Suppressor macrophage treated with lipopolysaccharide for 1 hour (primary cell): Measurements from ENCODE around the gene RANBP3.
A peak's percentile ranks its signal among the peaks of the same experiment; 100 is the strongest.

ENCODE experiments used
- DNase-seq, 3 donors: peaks; one replicate each; pipeline ENCODE4 v3.0.0-alpha.2; 2020 to 2022

Gene RANBP3

DNA sequence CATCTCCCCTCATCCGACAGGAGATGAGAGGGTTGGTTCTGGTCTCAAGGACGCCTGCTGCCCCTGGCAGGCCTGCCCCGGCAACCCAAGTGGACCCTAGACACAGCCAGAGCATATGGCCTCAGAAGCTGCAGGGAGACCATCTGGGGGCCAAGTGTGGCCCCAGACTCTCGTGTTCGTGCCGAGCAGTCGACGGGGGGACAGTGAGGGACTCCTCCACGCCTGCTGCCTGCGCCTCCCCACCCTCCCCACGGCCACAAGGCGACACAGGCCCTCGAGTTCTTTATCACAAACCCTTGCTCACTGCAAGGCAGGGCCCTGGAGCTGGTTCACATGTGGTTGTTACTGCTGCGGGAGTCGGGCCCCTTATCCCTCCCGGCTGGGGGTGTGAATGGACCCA, 54.6 kb downstream of the RANBP3 start:
- no peak for DNase-seq

DNA sequence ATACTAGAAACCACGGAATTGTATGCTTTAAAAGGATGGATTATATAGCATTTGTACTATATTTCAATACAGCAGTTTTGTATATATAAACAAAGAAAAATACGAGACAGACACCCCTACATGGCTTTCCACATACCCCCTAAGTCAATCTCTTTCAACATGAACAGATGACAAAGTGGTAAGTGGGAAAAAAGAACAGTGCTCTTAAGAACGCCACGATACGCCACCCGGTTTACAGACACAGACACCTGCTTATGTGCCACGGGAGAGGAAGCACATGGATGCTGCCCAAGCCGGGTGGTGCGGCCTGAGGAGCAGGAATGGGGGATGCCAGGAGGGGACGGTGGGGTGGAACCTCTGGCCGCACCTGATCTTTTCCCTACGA, 55.8 kb downstream of the RANBP3 start:
- no peak for DNase-seq

DNA sequence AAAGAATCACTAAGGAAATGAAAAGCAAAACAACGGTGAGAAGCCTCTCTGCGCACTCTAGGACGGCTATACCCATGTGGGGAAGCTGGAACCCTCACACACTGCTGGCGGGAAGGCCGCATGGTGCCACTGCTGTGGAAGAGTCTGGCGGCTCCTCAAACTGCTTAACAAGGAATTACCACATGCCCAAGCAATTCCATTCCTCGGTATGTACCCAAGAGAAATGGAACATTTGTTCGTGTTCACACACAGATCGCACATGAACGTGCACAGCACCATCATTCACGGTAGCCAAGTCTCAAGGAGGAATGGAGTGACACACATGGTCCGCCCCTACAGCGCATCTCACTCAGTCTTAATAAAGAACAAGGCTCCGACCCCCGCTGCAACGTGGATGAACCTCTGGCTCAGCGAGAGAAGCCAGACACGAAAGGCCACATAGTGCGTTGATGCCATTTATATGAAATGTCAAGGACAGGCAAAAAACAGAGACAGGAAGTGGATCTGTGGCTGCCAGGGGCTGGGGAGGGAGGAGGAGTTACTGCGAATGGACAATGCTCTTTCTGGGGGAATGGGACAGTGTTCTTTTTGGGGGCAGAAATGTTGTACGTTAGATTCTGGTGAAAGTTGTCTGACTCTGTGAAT, 56.3 kb downstream of the RANBP3 start:
- no peak for DNase-seq

DNA sequence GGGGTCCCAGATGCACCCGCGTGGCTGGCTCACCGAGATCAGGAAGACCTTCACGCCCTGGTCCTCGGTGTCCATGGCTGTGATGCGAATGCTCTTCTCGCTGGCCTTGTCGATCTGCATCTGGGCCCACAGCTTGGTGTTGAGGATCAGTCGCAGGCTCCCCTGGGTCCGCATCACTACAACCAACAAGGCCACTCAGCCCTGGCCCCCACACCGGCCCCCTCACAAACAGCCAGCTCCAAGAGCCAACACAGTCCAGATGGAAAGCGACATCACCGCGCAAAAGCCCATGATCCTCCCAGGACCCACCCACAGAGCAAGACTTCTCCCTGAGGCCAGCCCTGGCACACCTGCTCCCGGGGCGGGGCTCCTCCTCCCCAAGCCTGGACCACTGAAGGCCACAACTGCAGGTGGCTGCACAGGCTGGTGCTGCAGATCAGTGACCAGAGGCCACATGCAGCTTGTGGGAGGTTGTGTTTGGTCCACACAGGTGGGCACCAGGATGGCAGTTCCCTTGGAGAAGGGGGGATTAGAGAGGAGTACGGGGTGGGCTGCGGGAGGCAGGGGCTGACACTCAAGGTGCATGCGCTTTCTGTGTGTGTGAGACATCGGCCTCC, 59.4 kb downstream of the RANBP3 start:
- no peak for DNase-seq

DNA sequence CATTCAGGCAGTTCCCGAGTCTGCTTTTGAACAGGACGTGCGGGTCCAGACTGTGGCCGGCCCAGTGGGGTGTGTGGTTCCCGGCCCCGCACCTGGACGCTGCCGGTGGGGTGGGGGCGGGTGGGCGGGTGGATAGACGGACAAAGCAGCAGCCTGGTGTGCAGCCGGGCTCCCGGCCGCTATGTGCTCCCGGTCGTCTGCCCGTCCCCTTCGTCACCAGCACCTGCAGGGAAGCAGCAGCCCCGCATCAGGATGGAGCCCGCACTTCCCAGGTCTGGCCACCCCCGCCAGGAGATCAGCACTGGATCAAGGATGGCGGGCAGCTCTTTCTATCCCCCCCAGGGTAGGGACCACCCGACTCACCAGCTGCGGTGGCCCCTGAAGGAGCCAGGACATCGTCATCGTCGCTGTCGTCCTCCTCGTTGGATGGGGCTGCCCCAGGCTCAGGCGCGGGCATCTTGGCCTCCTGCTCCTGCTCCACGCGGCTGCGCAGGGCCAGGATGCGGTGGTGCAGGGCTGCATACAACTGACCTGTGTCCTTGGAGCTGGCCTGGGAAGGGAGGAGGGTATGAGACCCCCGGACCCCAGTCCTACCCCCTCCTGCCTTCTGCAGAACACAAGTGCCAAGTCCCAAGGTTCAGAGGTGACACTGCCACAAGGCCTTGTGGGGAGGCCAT, 60.4 kb downstream of the RANBP3 start:
- DNase-seq: no peak

DNA sequence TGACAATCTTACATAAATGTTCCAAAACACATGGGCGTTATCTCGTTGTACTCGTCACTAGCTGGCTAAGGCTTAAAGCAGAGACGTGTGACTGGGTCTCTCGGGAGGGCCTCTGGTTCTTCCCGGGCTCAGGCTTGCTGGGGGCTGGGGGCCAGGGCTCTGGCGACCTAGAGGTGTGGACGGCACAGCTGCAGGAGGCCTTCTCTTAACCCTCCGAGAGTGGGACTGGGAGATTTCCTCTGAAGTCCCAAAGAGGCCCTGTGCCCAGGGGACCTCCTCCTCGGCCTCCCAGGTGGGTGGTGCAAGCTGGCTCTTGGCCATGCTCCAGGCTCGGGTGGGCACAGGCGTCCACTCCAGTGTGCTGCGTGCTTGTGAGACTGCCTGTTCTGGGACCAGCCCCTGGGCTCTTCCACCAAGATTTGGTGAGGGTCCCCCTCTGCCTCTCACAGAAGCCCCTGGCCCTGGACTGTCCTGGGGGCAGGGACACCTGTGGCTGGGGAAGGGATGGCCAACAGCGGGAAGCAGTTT, 61.7 kb downstream of the RANBP3 start:
- DNase-seq: no peak

DNA sequence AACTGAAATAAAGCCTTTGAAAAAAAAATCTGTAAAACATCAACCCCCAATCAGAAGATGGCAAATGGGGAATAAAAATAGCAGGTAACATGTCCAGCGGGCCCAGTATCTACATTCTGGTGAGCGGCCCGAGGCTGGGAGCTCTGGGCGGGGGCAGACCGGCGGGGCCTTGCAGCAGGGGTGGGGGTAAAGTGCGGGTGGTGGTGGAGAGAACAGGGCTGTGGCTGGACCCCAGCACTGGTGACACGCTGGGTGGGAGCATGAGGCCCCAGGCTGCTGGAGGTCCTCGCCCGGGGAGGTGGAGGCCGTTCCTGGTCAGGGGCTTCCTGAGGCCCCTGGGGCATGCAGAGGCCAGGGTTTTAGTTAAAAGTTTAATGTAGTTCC, 62.2 kb downstream of the RANBP3 start:
- no peak for DNase-seq

DNA sequence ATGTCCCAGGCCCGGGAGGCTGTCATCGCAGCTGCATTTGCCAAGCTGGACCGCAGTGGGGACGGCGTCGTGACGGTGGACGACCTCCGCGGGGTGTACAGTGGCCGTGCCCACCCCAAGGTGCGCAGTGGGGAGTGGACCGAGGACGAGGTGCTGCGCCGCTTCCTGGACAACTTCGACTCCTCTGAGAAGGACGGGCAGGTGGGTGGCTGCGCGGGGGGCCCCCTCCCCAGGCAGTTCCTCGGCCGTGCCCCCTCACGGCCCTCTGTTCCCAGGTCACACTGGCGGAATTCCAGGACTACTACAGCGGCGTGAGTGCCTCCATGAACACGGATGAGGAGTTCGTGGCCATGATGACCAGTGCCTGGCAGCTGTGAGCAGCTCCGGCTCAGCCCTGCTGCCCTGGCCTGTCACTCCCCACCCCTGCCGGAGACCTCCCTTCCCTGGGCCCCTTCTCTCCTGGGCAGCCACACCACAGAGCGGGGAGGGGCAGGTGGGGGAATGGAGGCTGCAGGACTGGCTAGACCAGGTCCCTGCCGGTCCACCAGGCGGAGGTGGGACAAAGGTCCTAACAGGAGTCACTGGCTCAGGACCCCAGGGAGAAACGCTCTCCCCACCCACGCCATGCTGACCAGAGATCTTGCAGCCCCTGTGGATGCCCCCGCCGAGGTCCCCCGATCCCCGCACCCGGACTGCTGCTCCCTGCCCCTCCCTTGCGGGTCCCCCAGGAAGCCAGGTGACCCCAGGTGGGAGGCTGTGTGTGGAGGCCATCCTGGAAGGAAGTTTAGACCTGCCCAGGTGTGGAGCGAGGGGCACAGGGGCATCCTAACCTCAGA, 62.8 kb downstream of the RANBP3 start:
- DNase-seq: no peak

DNA sequence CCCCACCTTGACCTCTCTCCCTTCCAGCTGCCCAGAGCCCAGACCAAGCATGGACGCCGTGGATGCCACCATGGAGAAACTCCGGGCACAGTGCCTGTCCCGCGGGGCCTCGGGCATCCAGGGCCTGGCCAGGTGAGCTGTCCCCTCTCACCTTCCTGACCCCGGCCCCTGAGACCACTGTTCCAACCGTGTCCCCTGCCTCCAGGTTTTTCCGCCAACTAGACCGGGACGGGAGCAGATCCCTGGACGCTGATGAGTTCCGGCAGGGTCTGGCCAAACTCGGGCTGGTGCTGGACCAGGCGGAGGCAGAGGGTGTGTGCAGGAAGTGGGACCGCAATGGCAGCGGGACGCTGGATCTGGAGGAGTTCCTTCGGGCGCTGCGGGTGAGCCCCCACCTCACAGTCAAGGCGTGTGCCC, 63.6 kb downstream of the RANBP3 start:
- DNase-seq: no peak

DNA sequence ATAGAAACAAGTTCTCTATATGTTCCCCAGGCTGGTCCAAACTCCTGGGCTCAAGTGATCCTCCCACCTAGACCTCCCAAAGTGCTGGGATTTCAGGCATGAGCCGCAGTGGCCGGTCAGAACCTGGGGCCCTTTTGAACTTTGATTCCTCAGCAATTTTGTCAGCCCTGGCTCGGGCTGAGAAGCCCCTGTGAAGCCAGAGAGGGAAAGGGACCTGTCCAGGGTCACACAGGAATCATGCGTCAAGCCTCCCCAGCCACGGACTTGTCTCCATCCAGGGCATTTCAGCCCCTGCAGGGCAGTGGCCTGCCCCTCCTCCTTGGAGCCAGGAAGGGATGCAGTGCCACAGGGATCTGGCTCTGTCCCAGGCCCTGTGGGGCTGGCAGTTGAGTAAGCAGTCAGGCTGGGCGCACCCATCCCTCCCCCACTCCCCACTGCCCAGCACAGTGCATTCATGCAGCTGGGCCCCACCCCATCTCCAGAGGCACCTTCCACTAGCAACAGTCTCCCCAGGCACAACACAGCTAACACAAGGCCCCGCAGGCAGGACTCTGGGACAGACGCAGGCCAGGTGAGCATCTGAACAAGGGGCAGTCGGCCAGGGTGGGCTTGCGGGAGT, 64.1 kb downstream of the RANBP3 start, which contains the start of gene CAPS:
Gene CAPS (plus strand): TSS at position 516 of the 619 bp plus-strand sequence. CDS start 153 bp downstream, outside the sequence.
- no peak for DNase-seq

DNA sequence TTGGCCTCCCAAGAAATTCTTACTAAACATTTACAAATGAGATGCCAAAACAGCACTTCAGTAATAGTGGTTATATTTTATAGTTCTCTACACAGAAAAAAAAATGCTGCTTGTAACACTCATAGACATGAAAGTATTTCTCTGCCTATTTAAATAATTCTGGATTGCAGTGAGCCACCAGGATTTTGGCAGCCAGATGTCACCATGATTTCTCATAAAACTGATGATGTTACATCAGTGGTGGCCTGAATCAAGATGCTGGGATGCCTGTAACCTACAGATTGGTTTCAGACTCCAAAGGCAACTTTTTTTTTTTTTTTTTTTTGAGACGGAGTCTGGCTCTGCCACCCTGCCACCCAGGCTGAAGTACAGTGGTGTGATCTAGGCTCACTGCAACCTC, 66.6 kb downstream of the RANBP3 start:
- no peak for DNase-seq

DNA sequence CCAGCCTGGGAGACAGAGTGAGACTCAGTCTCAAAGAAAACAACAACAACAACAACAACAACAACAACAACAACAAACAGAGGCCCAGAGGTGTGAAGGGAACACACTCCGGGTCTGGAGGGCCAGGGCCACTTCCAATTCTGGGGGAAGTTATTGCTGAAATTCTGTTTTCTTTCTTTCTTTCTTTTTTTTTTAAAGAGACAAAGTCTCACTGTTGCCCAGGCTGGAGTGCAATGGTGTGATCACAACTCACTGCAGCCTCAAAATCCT, 67.4 kb downstream of the RANBP3 start:
- DNase-seq: no peak

DNA sequence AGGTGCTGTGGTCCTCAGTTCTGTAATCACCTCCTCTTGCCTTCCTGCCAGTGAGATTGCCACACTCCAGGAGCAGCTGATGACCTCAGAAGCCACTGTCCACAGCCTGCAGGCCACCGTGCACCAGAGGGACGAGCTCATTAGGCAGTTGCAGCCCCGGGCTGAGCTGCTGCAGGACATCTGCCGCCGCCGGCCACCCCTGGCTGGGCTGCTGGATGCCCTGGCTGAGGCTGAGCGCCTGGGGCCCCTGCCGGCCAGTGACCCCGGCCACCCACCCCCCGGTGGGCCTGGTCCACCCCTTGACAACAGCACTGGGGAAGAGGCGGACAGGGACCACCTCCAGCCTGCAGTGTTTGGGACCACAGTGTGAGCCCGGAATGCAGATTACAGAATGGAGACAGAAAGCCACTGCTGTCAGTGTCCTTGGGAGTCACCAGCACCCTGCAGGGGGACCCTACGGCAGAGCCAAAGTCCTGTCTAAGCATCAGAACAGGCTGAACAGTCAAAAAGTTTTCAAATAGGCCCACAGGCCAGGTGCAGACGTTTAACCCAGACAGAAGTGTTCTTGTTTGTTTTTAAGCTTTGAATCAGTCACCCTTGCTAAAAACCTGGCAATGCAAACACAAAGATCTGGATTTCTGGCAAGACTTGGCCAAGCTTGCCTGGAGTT, 69.0 kb downstream of the RANBP3 start:
- DNase-seq: peak in 1 of 3 donors; percentile 17

DNA sequence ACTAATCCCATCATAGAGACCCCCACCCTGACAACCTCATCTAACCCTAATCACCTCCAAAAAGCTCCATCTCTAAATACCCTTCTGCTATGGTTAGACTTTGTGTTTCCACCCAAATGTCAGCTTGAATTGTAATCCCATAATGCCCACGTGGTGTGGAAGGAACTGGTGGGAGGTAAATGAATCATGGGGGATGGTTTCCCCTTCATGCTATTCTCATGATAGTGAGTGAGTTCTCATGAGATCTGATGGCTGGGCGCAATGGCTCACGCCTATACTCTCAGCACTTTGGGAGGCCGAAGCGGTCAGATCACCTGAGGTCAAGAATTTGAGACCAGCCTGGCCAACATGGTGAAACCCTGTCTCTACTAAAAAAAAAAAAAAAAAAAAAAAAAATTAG, 70.7 kb downstream of the RANBP3 start:
- peak; percentile 68 to 77 (median 76) for DNase-seq

DNA sequence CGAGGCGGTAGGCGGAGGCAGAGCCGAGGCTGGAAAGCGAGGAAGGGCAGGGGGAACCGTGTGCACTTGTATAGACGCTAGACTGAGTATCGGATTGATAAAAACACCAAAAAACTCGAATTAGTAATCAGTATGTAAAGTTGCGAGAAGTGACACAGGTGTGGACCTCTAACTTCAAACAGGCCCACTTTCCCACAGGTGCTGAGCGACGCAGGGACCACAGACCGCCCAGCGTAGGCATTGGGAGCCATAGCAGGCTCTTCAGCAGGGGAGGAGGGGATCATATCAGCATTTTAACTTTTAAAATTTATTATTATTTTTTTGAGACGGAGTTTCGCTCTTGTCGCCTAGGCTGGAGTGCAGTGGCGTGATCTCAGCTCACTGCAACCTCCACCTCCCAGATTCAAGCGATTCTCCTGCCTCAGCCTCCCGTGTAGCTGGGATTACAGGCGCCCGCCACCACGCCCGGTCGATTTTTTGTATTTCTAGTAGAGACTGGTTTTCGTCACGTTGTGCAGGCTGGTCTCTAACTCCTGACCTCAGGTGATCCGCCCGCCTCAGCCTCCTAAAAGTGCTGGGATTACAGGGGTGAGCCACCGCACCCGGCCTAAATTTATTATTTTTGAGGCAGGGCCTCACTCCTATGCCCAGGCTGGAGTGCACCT, 72.7 kb downstream of the RANBP3 start:
- no peak for DNase-seq

DNA sequence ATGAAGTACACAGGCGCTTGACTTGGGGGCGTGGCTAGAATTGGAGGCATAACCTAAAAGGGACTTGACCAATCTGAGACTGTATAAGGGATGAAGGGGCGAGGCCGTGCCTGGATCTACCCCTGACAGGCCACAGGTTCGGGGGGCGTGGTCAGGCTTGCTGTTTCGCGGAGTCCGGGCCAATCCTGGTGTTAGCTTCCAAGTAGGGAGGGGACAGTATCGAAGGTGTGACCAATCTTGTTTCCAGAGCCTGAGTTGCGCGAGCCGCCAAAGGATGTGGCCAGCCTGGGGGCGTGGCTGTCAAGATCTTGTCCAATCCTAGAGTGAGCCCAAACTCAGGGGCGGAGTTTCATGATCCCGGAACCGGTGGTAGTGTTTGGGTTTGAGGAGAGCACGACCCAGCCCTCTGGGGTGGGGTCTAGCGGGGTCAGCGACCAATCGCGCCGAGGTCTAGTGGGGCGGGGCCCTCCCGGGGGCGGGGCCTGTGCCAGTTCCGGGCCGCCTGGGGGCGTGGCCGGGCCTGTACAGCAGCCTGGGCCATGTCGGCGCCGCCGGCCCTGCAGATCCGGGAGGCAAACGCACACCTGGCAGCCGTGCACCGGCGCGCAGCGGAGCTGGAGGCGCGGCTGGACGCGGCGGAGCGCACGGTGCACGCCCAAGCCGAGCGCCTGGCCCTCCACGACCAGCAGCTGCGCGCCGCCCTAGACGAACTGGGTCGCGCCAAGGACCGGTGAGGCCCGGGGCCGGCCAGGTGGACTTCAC, 73.4 kb downstream of the RANBP3 start, which contains the start of gene VMAC:
Gene VMAC (plus strand): TSS at position 521 of the 762 bp plus-strand sequence. CDS start 19 bp downstream, at position 540.
- DNase-seq: peak; percentile 100

DNA sequence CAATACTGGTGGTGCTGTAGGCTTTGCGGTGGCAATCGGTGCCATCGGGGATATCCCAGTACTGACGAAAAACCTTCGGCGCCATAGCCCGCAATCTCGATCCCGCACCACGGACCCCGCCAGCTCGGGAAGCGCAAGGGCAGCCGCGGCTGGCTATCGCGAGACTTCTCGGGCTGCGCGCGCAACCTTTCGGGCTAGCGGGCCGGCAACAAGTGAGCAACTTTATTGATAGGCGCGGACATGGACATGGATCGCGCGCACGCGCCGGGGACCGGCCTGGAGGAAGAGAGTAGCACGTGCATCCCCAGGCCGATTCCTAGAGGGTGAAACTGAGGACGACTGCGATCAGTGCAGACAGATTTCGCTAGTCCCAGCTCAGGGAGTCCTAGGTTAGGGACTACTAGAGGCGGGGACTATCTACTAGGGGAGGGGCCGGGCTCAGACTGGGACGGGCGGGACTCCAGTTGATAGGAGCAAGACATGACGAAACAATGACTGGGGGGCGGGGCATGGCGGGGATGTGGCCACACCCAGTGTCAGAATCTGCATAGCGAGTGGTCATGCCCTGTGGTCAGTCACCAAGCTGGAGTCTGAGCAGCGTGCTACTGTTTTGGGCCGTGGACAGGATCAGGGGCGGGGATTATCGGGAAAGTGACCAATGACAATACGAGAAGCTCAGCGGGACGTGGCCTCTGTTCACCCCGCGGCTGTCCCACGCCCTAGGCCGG, 74.2 kb downstream of the RANBP3 start, which contains the start of gene NDUFA11:
Gene NDUFA11 (minus strand): TSS at position 167 of the 728 bp plus-strand sequence. CDS start 82 bp downstream, at position 85.
- peak; percentile 97 to 99 (median 98) for DNase-seq

DNA sequence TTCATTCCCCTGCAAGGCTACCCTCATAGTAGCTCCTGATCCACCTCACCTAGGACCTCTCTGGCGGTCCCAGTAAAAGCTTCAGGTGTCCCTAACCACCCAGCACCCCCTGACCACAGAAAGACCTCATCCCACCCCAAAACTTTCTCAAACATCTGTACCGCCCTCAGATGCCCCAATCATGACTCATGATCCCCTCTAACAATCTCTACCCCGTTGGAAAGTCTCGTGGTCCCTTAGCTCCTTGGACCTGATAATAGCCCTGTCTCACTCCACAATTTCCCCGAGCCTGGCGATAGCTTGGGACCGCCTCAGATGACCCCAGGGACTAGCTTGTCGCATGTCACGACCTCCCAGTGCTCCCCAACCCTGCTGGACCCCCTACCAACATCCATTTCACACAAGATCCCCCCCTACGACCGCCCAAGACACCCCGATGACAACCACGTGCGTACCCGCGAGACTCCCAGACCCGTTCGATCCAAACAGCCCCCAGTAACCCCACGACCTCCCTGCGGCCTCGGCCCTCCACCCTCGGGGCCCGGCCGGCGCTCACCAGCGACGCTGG, 74.8 kb downstream of the RANBP3 start:
- peak; percentile 41 to 54 (median 51) for DNase-seq

DNA sequence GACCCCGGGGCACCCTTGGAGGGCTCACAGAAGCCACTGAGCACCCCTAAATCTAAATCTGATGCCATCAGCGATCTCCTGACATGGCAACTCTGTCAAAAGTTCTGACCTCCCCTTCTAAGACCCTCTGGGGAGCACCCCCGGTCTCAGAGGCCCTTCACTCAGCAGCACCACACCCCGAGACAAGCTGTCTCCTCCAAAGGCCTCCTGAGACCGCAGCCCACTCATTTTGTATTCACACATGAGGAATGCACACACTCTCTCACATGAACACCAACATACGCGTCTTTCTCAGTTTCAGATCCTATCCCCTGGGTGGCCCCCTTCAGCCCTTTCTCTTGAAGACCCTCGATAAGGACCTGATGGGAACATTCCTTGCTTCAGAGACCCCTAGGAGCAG, 77.0 kb downstream of the RANBP3 start:
- no peak for DNase-seq
